ENCODE results near the gene SPPL3. TPM values are rescaled to one million over a fixed set of nuclear protein-coding genes. Genes with fewer than 3 reads are reported as not detected.

Gene SPPL3
- total and polyA plus RNA-seq, 7 donors, result 7.3 to 24.2 (median 17.5) TPM

DNA sequence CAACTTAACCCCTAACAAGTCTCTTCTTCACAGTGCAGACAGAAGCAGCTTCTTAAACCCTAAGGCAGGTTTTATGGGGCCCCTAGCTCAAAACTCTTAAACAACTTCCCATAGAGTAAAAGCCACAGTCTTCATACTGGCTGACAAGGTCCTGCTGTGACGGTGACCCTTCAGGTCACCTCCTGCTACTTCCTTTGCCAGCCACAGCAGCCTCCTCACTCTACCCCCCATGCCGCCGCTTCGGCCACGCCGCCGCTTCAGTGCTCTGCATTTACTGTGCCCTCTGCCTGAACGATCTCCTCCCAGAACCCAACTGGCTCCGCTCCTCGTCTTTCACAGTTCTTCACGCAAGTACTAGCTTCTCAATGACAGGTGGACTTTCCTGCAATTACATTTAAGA, 133.1 kb downstream of the SPPL3 start:
- Histone ChIP-seq H3K4me1 (peaks cover 23% of the 10 kb centered on the region), H3K36me3 (ENCODE audit: insufficient read depth in 1 of 2, low read depth in 1 of 2) (peaks cover 6 to 57% of the 10 kb centered on the region in 2 donors), H3K27ac (no peak overlapping the region), H3K9me3 (no peaks in the 10 kb centered on the region), H3K4me3 (no peak overlapping the region), H3K27me3 (ENCODE audit: insufficient read depth in 3 of 3, low read length in 2 of 3) (no peaks in the 10 kb centered on the region)
- TF ChIP-seq, protein P1, sequence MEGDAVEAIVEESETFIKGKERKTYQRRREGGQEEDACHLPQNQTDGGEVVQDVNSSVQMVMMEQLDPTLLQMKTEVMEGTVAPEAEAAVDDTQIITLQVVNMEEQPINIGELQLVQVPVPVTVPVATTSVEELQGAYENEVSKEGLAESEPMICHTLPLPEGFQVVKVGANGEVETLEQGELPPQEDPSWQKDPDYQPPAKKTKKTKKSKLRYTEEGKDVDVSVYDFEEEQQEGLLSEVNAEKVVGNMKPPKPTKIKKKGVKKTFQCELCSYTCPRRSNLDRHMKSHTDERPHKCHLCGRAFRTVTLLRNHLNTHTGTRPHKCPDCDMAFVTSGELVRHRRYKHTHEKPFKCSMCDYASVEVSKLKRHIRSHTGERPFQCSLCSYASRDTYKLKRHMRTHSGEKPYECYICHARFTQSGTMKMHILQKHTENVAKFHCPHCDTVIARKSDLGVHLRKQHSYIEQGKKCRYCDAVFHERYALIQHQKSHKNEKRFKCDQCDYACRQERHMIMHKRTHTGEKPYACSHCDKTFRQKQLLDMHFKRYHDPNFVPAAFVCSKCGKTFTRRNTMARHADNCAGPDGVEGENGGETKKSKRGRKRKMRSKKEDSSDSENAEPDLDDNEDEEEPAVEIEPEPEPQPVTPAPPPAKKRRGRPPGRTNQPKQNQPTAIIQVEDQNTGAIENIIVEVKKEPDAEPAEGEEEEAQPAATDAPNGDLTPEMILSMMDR (IDR thresholded peaks at IDR 0.05), result no peak
- DNase-seq, result no peak
- intact Hi-C loops (cut with DNase I), result no loop called here
- ATAC-seq, result no peak
- WGBS, 3 donors, result 84 to 86% (median 84%) methylated on average over 11 of the region's 11 CpGs

- peak in 1 of 4 donors; percentile 20 for ATAC-seq
- Histone ChIP-seq H3K36me3 (ENCODE audit: insufficient read depth in 1 of 2, low read depth in 1 of 2) (peaks cover 9 to 83% of the 10 kb centered on the region in 2 donors), H3K4me1 (peaks cover 2% of the 10 kb centered on the region), H3K4me3 (no peak overlapping the region), H3K27me3 (ENCODE audit: insufficient read depth in 3 of 3, low read length in 2 of 3) (no peaks in the 10 kb centered on the region), H3K9me3 (no peaks in the 10 kb centered on the region), H3K27ac (no peak overlapping the region)
- TF ChIP-seq, protein P1 (IDR thresholded peaks at IDR 0.05), result no peak
- WGBS, 3 donors, result 67 to 81% (median 72%) methylated on average over 11 of the region's 11 CpGs
- intact Hi-C loops (cut with DNase I), result loop anchor here in 1 of 2 donors (10.0 kb wide), 1 partner anchor 67 kb away; no protein-coding TSS in a partner anchor
- no peak for DNase-seq
Observed at GRCh38 chr12:120767071-120768024, 136.8 kb downstream of the SPPL3 start.

DNA sequence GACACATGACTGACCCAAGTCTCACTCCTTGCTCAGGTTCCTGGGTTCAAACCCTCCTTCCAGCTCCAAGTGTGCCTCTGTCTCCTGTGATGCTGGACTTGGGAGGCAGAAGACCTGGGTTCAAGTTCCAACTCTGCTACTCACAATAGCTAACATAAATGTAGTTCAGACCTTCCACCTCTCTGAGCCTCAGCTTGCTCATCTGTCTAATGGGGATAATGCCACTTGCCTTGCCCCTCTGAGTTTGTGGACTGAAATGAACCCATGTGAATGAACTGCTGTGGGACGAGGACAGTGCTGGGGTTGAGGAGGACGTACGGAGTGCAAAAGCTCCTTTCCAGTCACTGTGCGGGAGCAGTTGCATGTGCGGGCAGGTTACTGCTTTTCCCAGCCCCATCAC, 137.6 kb downstream of the SPPL3 start:
- TF ChIP-seq, protein P1 (IDR thresholded peaks at IDR 0.05), result no peak
- Histone ChIP-seq H3K4me3 (no peak overlapping the region), H3K9me3 (no peaks in the 10 kb centered on the region), H3K27me3 (ENCODE audit: insufficient read depth in 3 of 3, low read length in 2 of 3) (no peaks in the 10 kb centered on the region), H3K27ac (no peak overlapping the region), H3K36me3 (ENCODE audit: insufficient read depth in 1 of 2, low read depth in 1 of 2) (peaks cover 9 to 79% of the 10 kb centered on the region in 2 donors), H3K4me1 (peaks cover 10% of the 10 kb centered on the region)
- intact Hi-C loops (cut with DNase I), result loop anchor here in 1 of 2 donors (10.0 kb wide), 1 partner anchor 68 kb away; no protein-coding TSS in a partner anchor
- WGBS, 3 donors, result 77 to 91% (median 88%) methylated on average over 5 of the region's 5 CpGs
- no peak for DNase-seq
- no peak for ATAC-seq

DNA sequence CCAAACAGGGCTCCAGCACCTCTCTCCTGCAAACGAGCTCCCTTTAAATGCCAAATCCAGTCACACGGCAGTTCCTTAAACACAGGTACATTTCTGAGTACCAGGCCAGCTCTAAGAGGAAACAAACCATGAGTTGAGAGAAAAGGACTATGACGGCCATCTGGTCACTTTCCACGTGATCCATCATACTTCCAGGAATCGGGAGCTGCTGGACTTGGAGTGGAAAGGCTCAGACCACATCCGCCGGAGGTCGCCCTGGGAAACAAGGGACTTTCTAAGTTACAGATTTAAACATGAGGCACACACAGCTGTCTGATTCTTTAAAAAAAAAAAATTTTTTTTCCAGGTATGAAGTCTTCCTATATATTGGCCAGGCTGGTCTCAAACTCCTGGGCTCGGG, 139.3 kb downstream of the SPPL3 start:
- intact Hi-C loops (cut with DNase I), result loop anchor here in 1 of 2 donors (10.0 kb wide), 1 partner anchor 70 kb away; no protein-coding TSS in a partner anchor
- peaks cover 9 to 69% of the 10 kb centered on the region in 2 donors for H3K36me3 ChIP-seq (ENCODE audit: insufficient read depth in 1 of 2, low read depth in 1 of 2)
- DNase-seq, result no peak
- ATAC-seq, result no peak
- peak overlapping the region; percentile 30 for H3K27ac ChIP-seq
- WGBS, 3 donors, result 69 to 85% (median 78%) methylated on average over 9 of the region's 9 CpGs
- H3K9me3 ChIP-seq, result no peaks in the 10 kb centered on the region
- H3K27me3 ChIP-seq (ENCODE audit: insufficient read depth in 3 of 3, low read length in 2 of 3), result no peaks in the 10 kb centered on the region
- TF ChIP-seq, protein P1 (IDR thresholded peaks at IDR 0.05), result no peak
- H3K4me3 ChIP-seq, result no peak overlapping the region
- H3K4me1 ChIP-seq, result peaks cover 25% of the 10 kb centered on the region
